AG09319 (cell line): ENCODE results near the gene SH3TC1.
A peak's percentile ranks its signal among the peaks of the same experiment; 100 is the strongest.

Experiments
- DNase-seq: peaks from one replicate; pipeline ENCODE4 v3.0.0-alpha.2; 2010; ENCODE audit warnings: low read depth; ENCODE audit errors: extremely low read depth
- TF ChIP-seq, protein P1 (sequence below): IDR thresholded peaks from 2 replicates; pipeline ENCODE4 v1.5.1; 2011; ENCODE audit warnings: low read depth, mild to moderate bottlenecking, inconsistent platforms, low read length, moderate library complexity

The SH3TC1 gene

DNA sequence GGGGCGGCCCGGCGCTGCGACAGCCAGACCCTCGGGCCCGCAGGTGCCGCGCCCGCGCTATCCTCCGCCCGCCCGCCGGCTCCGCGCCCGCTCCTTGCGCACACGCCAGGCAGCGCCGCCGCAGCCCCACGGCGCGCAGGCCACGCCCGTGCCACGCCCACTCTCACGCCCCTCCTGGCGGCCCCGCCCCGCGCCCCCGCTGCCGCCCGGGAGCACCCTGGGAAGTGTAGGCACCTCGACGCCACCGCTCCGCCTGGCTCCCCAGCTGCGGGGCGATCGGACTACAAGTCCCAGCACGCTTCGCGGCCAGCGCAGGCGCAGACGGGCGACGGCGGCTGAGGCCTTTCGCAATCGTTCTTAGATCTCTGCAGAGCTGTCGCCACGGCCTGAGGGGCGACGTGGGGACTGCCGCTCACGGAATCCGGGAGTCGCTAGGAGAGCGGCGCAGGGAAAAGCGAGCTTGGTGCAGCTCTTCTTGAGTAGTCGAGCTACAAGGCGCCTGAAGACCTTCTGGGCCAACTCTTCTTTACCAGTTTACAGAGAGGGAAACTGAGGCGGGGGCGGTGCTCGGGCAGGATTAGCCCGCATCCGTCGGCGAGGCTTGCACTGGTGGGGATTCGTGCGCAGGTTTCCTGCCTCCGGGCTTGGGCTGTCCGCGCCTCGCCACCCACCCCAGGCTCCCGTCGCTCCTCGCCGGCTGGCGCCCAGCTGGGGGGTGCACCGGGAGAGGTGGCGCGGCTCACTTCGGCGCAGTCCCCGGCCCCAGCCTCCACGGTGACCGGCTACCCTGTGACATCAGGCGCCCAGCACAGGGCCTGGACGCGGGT lies 40.2 kb upstream of the SH3TC1 start, which contains the start of gene ABLIM2:
Gene ABLIM2, minus strand, starts transcription at position 104 of the 827 bp plus-strand sequence. CDS start 124 bp downstream, outside the sequence.
- TF ChIP-seq, protein P1, sequence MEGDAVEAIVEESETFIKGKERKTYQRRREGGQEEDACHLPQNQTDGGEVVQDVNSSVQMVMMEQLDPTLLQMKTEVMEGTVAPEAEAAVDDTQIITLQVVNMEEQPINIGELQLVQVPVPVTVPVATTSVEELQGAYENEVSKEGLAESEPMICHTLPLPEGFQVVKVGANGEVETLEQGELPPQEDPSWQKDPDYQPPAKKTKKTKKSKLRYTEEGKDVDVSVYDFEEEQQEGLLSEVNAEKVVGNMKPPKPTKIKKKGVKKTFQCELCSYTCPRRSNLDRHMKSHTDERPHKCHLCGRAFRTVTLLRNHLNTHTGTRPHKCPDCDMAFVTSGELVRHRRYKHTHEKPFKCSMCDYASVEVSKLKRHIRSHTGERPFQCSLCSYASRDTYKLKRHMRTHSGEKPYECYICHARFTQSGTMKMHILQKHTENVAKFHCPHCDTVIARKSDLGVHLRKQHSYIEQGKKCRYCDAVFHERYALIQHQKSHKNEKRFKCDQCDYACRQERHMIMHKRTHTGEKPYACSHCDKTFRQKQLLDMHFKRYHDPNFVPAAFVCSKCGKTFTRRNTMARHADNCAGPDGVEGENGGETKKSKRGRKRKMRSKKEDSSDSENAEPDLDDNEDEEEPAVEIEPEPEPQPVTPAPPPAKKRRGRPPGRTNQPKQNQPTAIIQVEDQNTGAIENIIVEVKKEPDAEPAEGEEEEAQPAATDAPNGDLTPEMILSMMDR = no peak
- peak; percentile 94 for DNase-seq

DNA sequence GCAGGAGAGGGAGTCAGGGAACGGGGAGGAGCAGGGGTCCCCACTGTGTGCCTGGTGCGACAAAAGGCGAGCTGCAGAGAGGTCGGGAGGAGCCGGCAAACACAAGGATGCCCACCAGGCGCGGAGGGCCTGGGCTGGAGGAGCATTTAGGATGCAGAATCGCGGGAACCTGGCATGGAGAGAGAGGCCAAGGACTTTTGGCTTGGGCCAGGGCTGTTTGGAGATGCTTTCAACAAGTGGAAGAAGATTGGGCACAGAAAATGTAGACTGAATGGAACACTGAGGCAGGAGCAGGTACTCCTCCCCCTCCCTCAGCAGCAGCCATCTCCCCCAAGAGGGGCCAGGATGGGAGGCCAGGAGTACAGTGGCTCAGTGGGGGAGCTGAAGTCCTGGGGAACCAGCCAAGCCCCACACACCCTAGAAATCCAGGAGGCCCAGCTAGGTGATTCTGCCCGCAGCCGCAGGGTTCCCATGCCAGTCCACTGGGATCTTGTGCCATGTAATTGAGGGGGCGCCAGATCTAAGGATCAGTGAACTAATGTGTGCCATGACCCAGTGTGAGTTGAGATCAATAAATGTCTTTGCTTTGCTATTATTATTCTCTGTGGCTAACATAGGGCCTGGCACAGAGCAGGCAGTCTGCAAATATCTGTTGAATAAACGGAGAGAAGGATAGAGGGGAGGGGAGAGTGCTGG lies 39.4 kb upstream of the SH3TC1 start:
- no peak for DNase-seq
- TF ChIP-seq, protein P1 = no peak

DNA sequence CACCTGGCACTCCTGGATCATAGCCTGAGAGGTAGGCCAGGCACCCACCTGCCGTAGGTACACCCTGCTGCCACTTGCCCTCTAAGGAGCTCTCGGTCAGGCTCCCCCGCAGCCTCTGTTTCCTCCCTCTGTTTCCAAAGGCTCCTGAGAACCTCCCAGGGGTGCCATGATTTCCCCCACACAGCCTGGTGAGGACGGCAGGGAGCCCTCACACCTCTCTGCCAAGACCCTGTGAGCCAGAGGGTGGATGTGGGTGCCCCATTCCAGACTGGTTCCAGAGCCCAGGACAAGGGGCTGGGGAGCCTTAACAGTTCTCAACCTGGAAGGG lies 38.9 kb upstream of the SH3TC1 start:
- DNase-seq = no peak
- TF ChIP-seq, protein P1 = no peak

DNA sequence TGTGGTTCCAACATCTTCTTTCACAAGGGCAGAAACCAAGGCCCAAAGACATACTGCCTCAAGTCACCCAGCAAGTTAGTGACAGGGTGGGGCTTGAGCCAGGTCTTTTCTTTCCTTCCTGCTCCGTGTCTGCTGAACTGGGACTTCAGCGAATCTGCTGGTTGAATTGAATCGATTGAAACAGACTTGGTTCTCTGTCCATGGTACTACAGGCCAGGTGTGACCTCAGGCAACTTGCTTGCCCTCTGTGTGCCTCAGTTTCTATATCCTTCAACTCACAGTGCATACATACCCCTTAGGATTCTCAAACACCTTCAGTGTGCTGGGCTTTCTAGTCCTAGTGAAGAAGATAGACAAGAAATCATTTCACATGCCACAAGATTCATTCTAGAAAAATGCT lies 38.5 kb upstream of the SH3TC1 start:
- no peak for DNase-seq
- TF ChIP-seq, protein P1 = no peak

DNA sequence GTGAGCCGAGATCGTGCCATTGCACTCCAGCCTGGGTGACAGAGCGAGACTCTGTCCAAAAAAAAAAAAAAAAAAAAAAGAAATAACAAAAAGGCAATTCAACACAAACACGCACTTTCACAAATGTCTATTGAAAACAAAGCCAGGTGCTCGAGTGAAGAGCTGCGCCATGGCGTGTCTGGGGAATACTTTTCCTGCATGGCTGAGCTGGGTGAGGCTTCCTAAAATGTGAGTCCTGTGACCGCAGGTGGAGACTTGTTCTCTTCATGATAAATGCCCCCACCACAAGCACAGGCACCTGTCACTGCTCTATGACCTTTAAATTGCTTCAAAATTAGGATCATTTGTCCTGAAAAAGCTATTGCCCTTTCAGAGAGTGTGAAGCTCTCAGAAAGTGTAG lies 36.5 kb upstream of the SH3TC1 start:
- TF ChIP-seq, protein P1 = no peak
- no peak for DNase-seq

DNA sequence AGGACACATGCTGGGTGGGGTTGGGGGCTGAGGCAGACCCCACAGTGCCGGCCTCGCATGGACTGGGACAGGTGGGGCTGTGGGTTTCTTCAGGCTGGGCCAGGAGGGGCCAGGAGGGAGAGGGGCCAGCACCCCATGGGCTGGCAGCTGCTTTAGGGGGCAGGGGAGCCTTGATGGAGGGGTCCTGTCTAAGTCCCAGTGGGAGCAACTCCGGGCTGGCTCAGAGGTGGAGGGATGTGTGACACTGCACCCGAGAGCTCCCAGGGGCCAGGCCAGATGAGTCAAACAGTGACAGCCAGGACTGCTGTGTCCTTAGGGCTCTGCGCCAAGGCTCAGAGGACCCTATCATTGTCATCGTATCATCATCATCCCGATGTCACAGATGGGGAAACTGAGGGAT lies 36.1 kb upstream of the SH3TC1 start:
- TF ChIP-seq, protein P1 = no peak
- no peak for DNase-seq
